HG03175 (cell line): Measurements from ENCODE around the gene ANGPTL8.

Experiments
- ATAC-seq: cut with Tn5 transposase; IDR thresholded peaks from one replicate; pipeline ENCODE4 v1.9.1; 2021; ENCODE audit warnings: mild to moderate bottlenecking, moderate library complexity; ENCODE audit not compliant: unreplicated experiment

Gene ANGPTL8

GRCh38 chr19:11203194-11204075 lies 36.0 kb upstream of the ANGPTL8 start:
- no peak for ATAC-seq

GRCh38 chr19:11204076-11204602 lies 35.3 kb upstream of the ANGPTL8 start:
- no peak for ATAC-seq

GRCh38 chr19:11204943-11205349 lies 34.5 kb upstream of the ANGPTL8 start:
- no peak for ATAC-seq

DNA sequence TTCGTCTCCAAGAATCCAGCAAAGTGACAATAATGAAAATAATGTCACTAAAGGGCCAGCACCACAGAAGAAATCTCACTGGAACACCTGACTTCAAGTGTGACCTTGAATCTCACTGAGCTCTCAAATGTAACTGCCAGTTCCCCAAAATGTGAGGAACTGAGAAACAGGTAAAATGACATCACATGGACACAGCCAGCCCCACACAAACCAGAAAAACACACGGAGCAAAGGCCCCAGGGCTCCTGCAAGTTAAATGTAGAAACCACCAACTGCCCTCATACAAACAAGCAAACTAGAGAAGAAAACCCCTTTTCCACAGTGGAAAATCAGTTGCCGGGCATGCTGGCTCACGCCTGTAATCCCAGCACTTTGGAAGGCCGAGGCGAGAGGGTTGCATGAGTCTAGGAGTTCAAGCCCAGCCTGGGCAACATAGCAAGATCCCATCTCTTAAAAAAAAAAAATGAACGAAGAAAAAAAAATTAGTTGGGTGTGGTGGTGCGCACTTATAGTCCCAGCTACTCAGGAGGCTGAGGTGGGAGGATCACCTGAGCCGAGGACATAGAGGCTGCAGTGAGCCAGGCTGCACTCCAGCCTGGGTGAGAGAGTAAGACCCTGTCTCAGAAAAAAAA lies 33.4 kb upstream of the ANGPTL8 start:
- peak; percentile 41 for ATAC-seq

DNA sequence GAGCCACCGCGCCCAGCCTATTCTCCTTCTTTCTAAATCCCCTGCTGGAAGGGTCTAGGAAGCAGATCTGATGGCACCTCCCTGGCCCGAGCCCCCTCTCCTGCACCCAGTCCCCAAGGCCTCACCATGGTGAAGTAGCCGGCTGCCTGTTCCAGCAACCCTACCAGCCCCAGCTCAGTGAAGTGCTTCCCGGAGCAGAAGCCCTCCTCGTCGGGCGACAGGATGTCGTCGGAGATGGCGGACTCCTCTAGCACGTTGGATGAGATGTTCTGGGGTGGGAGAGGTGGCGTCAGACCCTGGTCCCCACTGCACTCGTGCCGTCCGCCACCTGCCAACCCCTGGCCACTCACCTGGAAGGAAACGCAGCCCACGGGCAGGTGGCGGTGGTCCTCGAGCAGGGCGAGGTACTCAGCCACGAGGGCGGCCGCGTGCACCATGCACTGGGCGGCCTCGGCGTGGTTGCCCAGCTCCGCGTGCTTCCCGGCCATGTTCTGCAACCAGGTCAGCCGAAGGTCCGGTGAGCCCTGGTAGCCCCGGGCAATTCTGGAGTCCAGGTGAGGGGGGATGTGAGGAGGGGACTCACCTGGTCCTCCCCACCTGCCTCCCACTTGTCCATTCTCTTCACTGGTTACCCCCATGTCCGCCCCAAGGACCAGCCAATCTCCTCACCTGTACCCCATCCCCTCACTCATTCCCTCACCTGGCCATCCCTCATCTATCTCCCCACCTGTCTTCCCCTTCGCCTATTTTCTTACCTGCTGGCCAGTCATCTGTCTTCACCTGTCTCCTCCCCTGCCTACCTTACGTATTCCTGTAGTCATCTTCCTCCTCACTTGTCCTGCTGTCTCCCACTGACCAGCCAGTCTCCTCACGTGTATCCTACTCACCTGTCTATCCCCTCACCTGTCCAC lies 30.6 kb upstream of the ANGPTL8 start:
- ATAC-seq = no peak

- no peak for ATAC-seq
Measured at GRCh38 chr19:11209839-11210655, 29.4 kb upstream of the ANGPTL8 start.

- no peak for ATAC-seq
Measured at GRCh38 chr19:11210656-11210928, 28.8 kb upstream of the ANGPTL8 start.

- no peak for ATAC-seq
Measured at GRCh38 chr19:11214387-11214786, 25.0 kb upstream of the ANGPTL8 start.

DNA sequence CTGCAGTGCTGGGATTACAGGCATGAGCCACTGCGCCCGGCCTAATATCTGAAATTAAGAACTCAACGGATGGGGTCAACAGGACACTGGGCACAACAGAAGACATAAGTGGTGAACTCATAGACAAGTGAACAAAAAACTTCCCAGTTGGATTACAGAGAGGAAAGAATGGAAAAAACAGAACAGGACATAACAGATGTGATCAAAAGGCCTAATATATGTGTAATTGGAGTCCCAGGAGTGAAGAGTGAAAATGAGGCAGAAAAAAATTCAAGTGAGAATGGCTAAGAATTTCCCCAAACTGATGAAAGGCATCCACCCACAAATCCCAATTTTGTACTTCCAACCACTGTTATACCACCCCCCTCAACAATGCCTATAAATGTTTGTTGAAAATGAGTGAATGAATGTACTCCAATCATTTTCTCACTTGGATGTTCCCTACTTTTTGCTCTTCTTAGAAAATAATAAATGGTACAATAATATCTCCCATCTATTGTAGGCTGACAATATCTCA lies 18.3 kb upstream of the ANGPTL8 start:
- ATAC-seq = no peak

DNA sequence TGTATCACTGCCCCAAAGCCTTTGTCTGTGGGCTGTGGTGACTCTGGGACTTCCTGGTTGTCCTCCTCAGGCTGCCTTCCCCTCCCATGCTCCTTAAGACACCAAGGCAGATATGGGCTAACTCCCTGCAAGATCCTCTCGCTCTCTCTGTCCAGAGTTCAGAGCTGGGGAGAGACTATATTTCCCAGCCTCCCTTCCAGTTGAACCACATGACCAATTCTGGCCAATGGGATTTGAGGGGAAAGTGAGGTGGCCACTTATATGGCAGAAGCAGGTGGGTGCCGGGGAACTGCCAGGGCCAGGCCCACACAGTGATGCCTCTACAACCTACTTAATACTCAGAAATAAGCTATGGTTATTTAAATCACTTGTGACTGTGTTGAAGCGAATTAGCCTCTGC lies 16.2 kb upstream of the ANGPTL8 start:
- no peak for ATAC-seq

DNA sequence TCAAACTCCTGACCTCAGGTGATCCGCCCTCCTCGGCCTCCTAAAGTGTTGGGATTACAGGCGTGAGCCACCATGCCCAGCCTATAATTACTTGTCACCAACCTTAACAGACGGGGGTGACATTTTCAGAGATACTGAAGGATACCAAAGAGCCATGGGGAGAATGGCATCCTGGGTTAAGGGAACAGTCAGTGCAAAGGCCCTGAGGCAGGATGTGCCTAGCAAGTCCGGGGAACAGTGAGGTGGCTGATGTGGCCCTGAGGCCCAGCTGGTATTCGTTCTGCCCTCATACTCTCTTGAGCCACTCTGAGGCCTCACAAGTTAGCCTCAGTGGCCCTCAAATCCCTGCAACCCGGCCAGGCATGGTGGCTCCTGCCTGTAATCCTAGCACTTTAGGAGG lies 15.0 kb upstream of the ANGPTL8 start:
- no peak for ATAC-seq

DNA sequence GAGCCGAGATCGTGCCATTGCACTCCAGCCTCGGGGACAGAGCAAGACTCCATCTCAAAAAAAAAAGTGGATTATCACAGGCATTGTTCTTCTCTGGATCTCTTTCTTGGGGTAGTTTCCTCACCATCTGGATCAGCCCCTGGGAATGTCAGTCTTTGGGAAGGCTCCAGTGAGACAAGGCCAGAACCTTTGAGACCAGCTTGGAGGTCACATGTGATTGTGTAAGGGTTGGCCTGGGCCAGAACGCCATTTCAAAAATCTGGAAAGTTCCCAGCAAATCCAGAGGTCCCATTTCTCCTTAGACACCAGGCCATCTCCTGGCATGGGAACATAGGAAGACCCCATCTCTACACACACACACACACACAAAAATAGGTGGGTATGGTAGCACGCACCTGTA lies 14.2 kb upstream of the ANGPTL8 start:
- no peak for ATAC-seq

GRCh38 chr19:11225815-11226214 lies 13.6 kb upstream of the ANGPTL8 start:
- ATAC-seq = no peak

DNA sequence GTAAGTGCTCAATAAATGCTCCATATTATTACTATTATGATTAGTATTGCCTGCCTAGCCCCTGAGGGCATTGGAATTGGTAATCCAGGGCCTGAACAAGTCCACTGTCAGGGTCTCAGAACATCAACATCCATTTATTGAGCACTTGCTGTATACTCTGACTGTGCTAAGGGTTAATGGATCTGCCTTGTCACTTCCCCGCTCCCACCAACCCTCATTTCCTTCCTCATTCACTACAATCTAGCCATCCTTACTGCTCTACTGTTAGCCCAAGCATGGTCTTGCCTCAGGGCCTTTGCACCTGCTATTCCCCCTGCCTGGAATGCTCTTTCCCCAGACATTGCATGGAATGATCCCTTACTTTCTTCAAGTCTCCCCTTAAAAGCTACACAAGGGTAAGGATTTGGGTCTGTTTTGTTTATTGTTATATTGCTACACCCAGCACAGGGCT lies 12.7 kb upstream of the ANGPTL8 start:
- no peak for ATAC-seq

DNA sequence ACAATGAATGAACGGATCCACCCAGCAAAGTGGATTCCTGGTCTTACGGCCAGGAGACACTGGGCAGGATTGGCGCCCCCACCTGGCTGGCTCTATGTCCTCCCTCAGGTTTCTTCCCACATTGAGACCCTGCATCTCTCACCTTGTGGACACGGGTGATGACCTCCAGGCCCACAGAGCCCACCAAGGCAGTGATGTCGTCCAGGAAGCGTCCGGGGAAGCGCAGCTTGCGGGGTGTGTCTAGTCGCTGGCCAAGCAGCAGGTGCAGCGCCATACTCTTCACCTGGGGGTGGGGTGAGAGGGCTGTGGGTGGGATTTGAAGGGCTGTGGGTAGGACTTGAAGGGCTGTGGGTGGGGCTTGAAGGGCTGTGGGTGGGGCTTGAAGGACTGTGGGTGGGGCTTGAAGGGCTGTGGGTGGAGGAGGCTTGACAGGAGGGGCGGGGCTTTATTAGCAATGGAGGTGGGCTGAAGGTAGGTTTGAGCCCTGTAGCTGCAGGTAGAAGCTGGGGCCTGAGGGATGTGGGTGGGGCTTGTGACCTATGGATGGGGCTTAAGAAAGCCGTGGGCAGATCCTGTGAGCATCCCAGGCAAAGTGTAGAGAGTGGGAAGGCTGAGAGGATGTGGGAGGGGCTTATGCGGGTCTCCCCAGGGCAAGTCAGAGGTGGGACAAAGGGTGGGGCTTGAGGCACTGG lies 12.1 kb upstream of the ANGPTL8 start:
- ATAC-seq = no peak

DNA sequence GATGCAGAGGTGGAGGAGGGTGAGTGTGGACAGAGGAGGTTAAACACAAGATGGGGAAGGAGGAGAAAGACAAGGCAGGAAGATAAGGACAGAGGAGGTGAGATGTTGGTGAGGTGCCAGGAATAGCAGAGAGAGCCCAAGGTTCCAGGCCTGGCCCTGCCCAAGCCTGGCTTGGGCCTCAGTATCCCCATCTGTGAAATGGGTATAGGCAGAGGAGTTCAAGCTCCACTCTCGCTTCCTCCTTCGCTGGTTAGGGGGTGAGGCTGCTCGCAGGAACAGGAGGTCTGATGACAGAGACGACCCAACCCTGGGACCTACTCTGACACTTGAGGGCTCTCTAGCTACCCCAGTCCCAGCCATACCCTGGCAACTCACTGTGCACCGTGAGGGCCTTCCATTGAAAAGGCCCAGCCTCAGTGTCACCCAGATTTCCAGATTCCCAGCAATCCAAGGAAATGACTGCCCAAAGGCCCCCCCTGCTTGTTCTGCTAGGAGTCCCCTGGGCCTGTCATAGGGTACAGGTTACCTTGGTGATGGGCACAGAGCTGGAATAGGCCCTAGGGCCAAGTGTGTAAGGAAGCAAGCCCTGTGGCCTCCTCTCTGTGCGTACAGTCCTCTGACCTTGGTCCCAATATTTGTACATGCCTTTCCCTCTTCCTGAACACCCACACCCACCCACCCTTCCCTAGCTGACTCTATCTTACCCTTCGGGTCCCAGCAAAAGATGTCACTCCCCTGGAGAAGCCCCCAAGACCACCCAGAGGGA lies 8.6 kb upstream of the ANGPTL8 start:
- no peak for ATAC-seq

- ATAC-seq = no peak
Measured at GRCh38 chr19:11232555-11232954, 6.9 kb upstream of the ANGPTL8 start.

- no peak for ATAC-seq
Measured at GRCh38 chr19:11233073-11233472, 6.3 kb upstream of the ANGPTL8 start.
